Kidney (tissue), 14 donors: ENCODE measurements around the gene LHFPL3. TPM values are rescaled to one million over a fixed set of nuclear protein-coding genes. Genes with fewer than 3 reads are reported as not detected.

Source experiments
- DNase-seq, 5 donors: peaks; one replicate each; pipeline ENCODE4 v3.0.0-alpha.2; 2013 to 2020
- FAIRE-seq: peaks from 2 replicates; lab custom pipeline; 2012; peaks lifted over from hg19 to GRCh38; lab: Jason Lieb, UNC
- H3K27ac ChIP-seq, 2 donors: one replicate each; pipeline ENCODE4 v1.7.0; 2013; ENCODE audit warnings: low read depth in 2 of 2, low read length in 2 of 2, inconsistent platforms in 1 of 2
- H3K27me3 ChIP-seq: one replicate; pipeline ENCODE4 v1.7.1; 2013; ENCODE audit warnings: low read length, inconsistent platforms; ENCODE audit not compliant: control insufficient read depth, insufficient read depth
- H3K36me3 ChIP-seq, 3 donors: one replicate each; pipeline versions ENCODE4 v1.7.0 to v1.7.1; 2013; ENCODE audit warnings: low read length in 3 of 3, control low read depth in 1 of 3, inconsistent platforms in 1 of 3; ENCODE audit not compliant: insufficient read depth in 3 of 3, control insufficient read depth in 2 of 3
- H3K4me1 ChIP-seq, 3 donors: one replicate each; pipeline versions ENCODE4 v1.7.0 to v1.7.1; 2013; ENCODE audit warnings: low read length in 3 of 3, inconsistent platforms in 1 of 3, low read depth in 1 of 3; ENCODE audit not compliant: control insufficient read depth in 2 of 3, insufficient read depth in 2 of 3
- H3K4me3 ChIP-seq, 3 donors: one replicate each; pipeline versions ENCODE4 v1.7.0 to v1.8.1; 2013; ENCODE audit warnings: low read length in 3 of 3, control low read depth in 1 of 3, inconsistent platforms in 1 of 3
- H3K9ac ChIP-seq, 3 donors: one replicate each; pipeline versions ENCODE4 v1.7.0 to v1.7.1; 2013; ENCODE audit warnings: low read length in 3 of 3, control low read depth in 1 of 3, inconsistent platforms in 1 of 3
- H3K9me3 ChIP-seq, 3 donors: one replicate each; pipeline versions ENCODE4 v1.7.0 to v1.7.1; 2013; ENCODE audit warnings: low read length in 3 of 3, control low read depth in 1 of 3, inconsistent platforms in 1 of 3; ENCODE audit not compliant: control insufficient read depth in 2 of 3, insufficient read depth in 1 of 3
- CTCF ChIP-seq: IDR thresholded peaks from 3 replicates; pipeline ENCODE4 v1.5.1; 2012; ENCODE audit warnings: mild to moderate bottlenecking, moderate library complexity, borderline replicate concordance; ENCODE audit not compliant: insufficient read depth; ENCODE audit errors: extremely low read depth
- intact Hi-C: fragments of 100-400 bp; cut with DNase I; formaldehyde crosslinking; loops from one replicate; pipeline ENCODE4 v1.11.1; 2022
- polyA plus RNA-seq: library from polyadenylated mRNA; stranded (reverse); fragments of 350-450 nt; fragmentation: Illumina TruSeq; extraction: RNeasy Lipid Tissue Mini Kit (QIAGEN cat#74804); gene quantifications from one replicate; pipeline ENCODE4 v1.2.3, GENCODE V29; 2014; ENCODE audit warnings: low read depth, low replicate concordance; ENCODE audit not compliant: insufficient read depth
- total RNA-seq: library from RNA; stranded (reverse); fragmentation: NEBNext Ultra II Directional; extraction: Animal tissue kit (Norgen Biotek cat#: 25700); gene quantifications from one replicate; pipeline ENCODE4 v1.2.1, GENCODE V29; 2021
- donor health status: control.
- donor health status: control.
- donor health status: control.
- donor health status: control.
- donor health status: control.
- donor health status: DM: yes; HTN: yes; CAD: no.
- donor health status: Normal renal cell carcinoma (clear cell type).

The LHFPL3 gene
- total and polyA plus RNA-seq, 2 donors from 2014 or later = not detected

DNA sequence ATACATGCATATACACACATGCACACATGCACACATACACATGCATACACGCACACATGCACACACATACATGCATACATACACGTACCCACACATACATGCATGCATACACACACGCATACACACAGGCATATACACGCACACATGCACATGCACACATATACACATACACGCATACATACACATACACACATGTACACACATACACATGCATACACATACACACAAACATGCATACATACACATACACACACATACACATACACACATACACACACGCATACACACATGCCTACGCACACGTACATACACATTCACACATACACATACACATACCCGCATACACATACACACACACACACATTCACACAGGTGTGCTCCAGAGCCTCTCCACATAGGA, 604.6 kb downstream of the LHFPL3 start:
- Histone ChIP-seq H3K4me1 (peaks cover 0 to 9% (median 7%) of the 10 kb centered on the region in 3 donors), H3K9ac (no peak overlapping the region), H3K9me3 (peaks cover 0 to 3% (median 0%) of the 10 kb centered on the region in 3 donors), H3K36me3 (peaks cover 0 to 2% (median 0%) of the 10 kb centered on the region in 3 donors), H3K4me3 (no peak overlapping the region), H3K27me3 (no peaks in the 10 kb centered on the region), H3K27ac (no peak overlapping the region)
- DNase-seq (no peak), FAIRE-seq (no peak)
- intact Hi-C loops = no loop called here
- no peak for TF ChIP-seq CTCF

- intact Hi-C loops = no loop called here
- Histone ChIP-seq H3K9me3 (peaks cover 0 to 3% (median 0%) of the 10 kb centered on the region in 3 donors), H3K9ac (no peak overlapping the region), H3K4me3 (no peak overlapping the region), H3K27ac (no peak overlapping the region), H3K36me3 (peaks cover 0 to 2% (median 0%) of the 10 kb centered on the region in 3 donors), H3K27me3 (no peaks in the 10 kb centered on the region), H3K4me1 (peaks cover 0 to 9% (median 3%) of the 10 kb centered on the region in 3 donors)
- DNase-seq = no peak
- TF ChIP-seq CTCF = no peak
- no peak for FAIRE-seq
These were observed 605.2 kb downstream of the LHFPL3 start for GRCh38 chr7:104933521-104933988.

DNA sequence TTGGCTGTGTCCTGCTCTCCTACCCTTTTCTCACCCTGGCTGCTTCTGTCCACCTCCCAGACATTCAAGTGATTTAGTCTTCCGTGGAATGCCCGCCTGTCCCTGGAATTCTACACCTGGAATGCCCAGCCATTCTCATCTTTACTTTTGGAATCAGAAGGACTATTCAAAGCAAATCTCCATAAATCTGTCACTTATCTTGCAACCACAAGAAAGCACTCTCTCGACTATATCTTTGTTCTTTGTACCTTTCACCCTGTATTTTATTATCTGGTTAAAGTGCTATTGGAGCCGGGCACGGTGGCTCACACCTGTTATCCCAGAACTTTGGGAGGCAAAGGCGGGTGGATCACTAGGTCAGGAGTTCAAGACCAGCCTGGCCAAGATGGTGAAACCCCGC, 606.3 kb downstream of the LHFPL3 start:
- Histone ChIP-seq H3K27me3 (no peaks in the 10 kb centered on the region), H3K9ac (no peak overlapping the region), H3K27ac (no peak overlapping the region), H3K36me3 (peaks cover 0 to 2% (median 0%) of the 10 kb centered on the region in 3 donors), H3K9me3 (peaks cover 0 to 3% (median 0%) of the 10 kb centered on the region in 3 donors), H3K4me3 (no peak overlapping the region), H3K4me1 (peaks cover 0 to 7% (median 6%) of the 10 kb centered on the region in 3 donors)
- no peak for FAIRE-seq
- DNase-seq = no peak
- intact Hi-C loops = no loop called here
- TF ChIP-seq CTCF = no peak

DNA sequence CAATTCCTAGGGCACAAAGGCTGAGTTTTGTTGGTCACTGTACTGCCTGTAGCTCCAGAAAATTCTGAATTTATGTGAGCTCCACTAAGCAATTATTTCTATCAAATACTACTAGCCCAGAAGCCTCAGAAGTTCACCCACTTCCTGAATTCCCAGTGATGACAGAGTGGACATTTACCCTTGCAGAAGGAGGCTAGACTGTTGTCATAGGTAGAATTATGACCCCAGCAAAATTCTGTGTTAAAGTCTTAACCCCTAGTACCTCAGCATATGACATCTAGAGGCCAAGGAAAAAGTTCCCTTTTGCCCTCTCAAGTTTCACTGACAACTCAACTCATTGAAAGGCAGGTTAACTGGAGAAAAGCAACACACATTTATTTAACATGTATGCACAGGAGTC, 606.9 kb downstream of the LHFPL3 start:
- Histone ChIP-seq H3K9me3 (peaks cover 0 to 3% (median 0%) of the 10 kb centered on the region in 3 donors), H3K36me3 (peaks cover 0 to 2% (median 0%) of the 10 kb centered on the region in 3 donors), H3K4me3 (no peak overlapping the region), H3K27me3 (no peaks in the 10 kb centered on the region), H3K9ac (no peak overlapping the region), H3K4me1 (peaks cover 0 to 8% (median 6%) of the 10 kb centered on the region in 3 donors), H3K27ac (no peak overlapping the region)
- FAIRE-seq (no peak), DNase-seq (no peak)
- no peak for TF ChIP-seq CTCF
- intact Hi-C loops = no loop called here
